Measurements from ENCODE around the gene HUNK. TPM values are rescaled to one million over a fixed set of nuclear protein-coding genes. Genes with fewer than 3 reads are reported as not detected.

The HUNK gene
- total RNA-seq, 1 experiment from 2014 or later: 7.0 TPM

GRCh38 chr21:32020564-32020963, 147.7 kb downstream of the HUNK start (continued):
- TF ChIP-seq ATF3 (CRISPR knock-in tag; conservative IDR thresholded peaks at IDR 0.05) (no peak), MXD4 (CRISPR knock-in tag; IDR thresholded peaks at IDR 0.05; ENCODE audit: borderline replicate concordance) (no peak), NR2C2 (CRISPR knock-in tag; IDR thresholded peaks at IDR 0.05) (no peak), MLX (CRISPR knock-in tag; IDR thresholded peaks at IDR 0.05) (no peak), NFYB (CRISPR knock-in tag; conservative IDR thresholded peaks at IDR 0.05; ENCODE audit: low read depth) (no peak)

GRCh38 chr21:32021319-32021994, 148.6 kb downstream of the HUNK start:
- TF ChIP-seq E2F4 (CRISPR knock-in tag; IDR thresholded peaks at IDR 0.05; ENCODE audit: borderline replicate concordance, low read depth) (no peak), OVOL2 (CRISPR knock-in tag; IDR thresholded peaks at IDR 0.05; ENCODE audit: borderline replicate concordance) (no peak), USF2 (CRISPR knock-in tag; IDR thresholded peaks at IDR 0.05) (no peak), NR1H2 (CRISPR knock-in tag; IDR thresholded peaks at IDR 0.05) (no peak), ZMAT4 (CRISPR knock-in tag; IDR thresholded peaks at IDR 0.05) (no peak), TEAD1 (CRISPR knock-in tag; IDR thresholded peaks at IDR 0.05) (no peak), EMX1 (CRISPR knock-in tag; IDR thresholded peaks at IDR 0.05) (no peak), GRHL2 (CRISPR knock-in tag; IDR thresholded peaks at IDR 0.05; ENCODE audit: insufficient replicate concordance, severe bottlenecking) (no peak), ETV6 (CRISPR knock-in tag; IDR thresholded peaks at IDR 0.05) (no peak), MXD4 (CRISPR knock-in tag; IDR thresholded peaks at IDR 0.05; ENCODE audit: borderline replicate concordance) (no peak), ATF3 (CRISPR knock-in tag; conservative IDR thresholded peaks at IDR 0.05) (no peak), JUN (CRISPR knock-in tag; IDR thresholded peaks at IDR 0.05) (no peak)
- Mint-ChIP-seq H3K27ac (no peak overlapping the region), H3K27me3 (ENCODE audit: low read depth) (no peaks in the 10 kb centered on the region), H3K4me3 (no peak overlapping the region), H3K4me1 (no peaks in the 10 kb centered on the region), H3K9me3 (peaks cover 9% of the 10 kb centered on the region), H3K36me3 (no peaks in the 10 kb centered on the region)
- DNase-seq (ENCODE audit: low spot score) (no peak), ATAC-seq (no peak)
- POLR2A ChIA-PET: no interaction called here
- CTCF ChIA-PET: no interaction called here

- peaks cover 9% of the 10 kb centered on the region for H3K9me3 Mint-ChIP-seq
- H3K4me3 Mint-ChIP-seq: no peak overlapping the region
- no peak for DNase-seq (ENCODE audit: low spot score)
- no peak overlapping the region; the same call in 1 of the 2 replicates for H3K27ac Mint-ChIP-seq
- TF ChIP-seq ATF3 (CRISPR knock-in tag; conservative IDR thresholded peaks at IDR 0.05) (no peak), MYBL2 (CRISPR knock-in tag; IDR thresholded peaks at IDR 0.05) (no peak), E2F1 (CRISPR knock-in tag; IDR thresholded peaks at IDR 0.05) (no peak), MLX (CRISPR knock-in tag; IDR thresholded peaks at IDR 0.05) (no peak), TP53 (CRISPR knock-in tag; IDR thresholded peaks at IDR 0.05) (no peak), GTF2I (CRISPR knock-in tag; conservative IDR thresholded peaks at IDR 0.05) (no peak), MXD4 (CRISPR knock-in tag; IDR thresholded peaks at IDR 0.05; ENCODE audit: borderline replicate concordance) (no peak), RORB (CRISPR knock-in tag; IDR thresholded peaks at IDR 0.05) (no peak), ZNF423 (CRISPR knock-in tag; IDR thresholded peaks at IDR 0.05) (no peak)
- H3K27me3 Mint-ChIP-seq (ENCODE audit: low read depth): no peaks in the 10 kb centered on the region
- CTCF ChIA-PET: no interaction called here
- H3K4me1 Mint-ChIP-seq: no peaks in the 10 kb centered on the region
- POLR2A ChIA-PET: no interaction called here
- H3K36me3 Mint-ChIP-seq: no peaks in the 10 kb centered on the region
- ATAC-seq: no peak
These were observed 149.3 kb downstream of the HUNK start for GRCh38 chr21:32022146-32022545.
